ENCODE data around the gene GPR153. TPM values are rescaled to one million over a fixed set of nuclear protein-coding genes. Genes with fewer than 3 reads are reported as not detected.
A peak's percentile ranks its signal among the peaks of the same experiment; 100 is the strongest.

The GPR153 gene
- total RNA-seq, 5 donors from 2014 or later (not counting 1 experiment from before 2014, with no cell fraction given): 0.35 to 2.7 (median 0.72) TPM

DNA sequence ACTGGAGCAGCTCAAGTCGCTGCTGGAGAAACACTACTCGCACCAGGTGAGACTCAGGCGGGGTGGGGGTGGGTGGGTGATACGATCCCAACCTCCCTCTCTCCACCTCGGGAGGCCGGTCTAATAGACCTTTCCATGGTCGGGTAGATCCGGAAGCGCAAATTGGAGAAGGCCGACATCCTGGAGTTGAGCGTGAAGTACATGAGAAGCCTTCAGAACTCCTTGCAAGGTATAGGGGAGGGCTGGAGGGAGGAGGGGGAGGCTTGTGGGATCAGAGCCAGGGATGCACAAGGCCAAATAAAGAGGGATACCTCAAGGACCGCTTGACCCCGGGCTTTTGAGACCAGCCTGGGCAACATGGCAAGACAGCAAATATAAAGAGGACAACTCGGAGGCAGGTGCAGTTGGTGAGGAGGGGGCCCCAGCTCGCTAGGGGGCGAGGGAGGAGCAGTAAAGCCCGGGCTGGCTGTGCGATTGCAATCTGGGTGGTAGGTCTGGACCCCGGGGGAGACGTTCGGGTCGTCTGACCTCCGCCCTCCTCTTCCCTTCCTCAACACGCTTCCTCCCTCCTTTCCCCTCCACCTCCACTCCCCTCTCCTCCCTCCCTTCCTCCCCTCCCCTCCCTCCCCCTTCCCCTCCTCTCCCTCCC is 16.4 kb downstream of the GPR153 start:
- no peak overlapping the region for H3K27ac ChIP-seq (ENCODE audit: low read length)
- H3K4me3 ChIP-seq (ENCODE audit: control insufficient read depth in 1 of 2, extremely low read depth in 1 of 2, low read length in 1 of 2): no peak overlapping the region
- Mint-ChIP-seq H3K27me3 (peaks cover 36 to 68% of the 10 kb centered on the region in 2 donors), H3K27ac (no peak overlapping the region), H3K4me1 (peaks cover 13 to 21% (median 13%) of the 10 kb centered on the region in 3 donors), H3K4me3 (peak overlapping the region in 1 of 3 donors; percentile 37), H3K9me3 (no peaks in the 10 kb centered on the region), H3K36me3 (no peaks in the 10 kb centered on the region)
- no peaks in the 10 kb centered on the region for H3K36me3 ChIP-seq (ENCODE audit: control insufficient read depth in 2 of 2, extremely low read depth in 1 of 2, insufficient read depth in 1 of 2, low read length in 1 of 2)
- POLR2A ChIA-PET: interaction anchor here in 1 of 2 donors (0.7 kb wide), 1 partner anchor 336 kb away, joined by 5 read pairs; no protein-coding TSS in a partner anchor
- H3K4me1 ChIP-seq (ENCODE audit: control insufficient read depth in 1 of 2, extremely low read depth in 1 of 2, insufficient read depth in 2 of 2, low read length in 2 of 2): peaks cover 3 to 38% of the 10 kb centered on the region in 2 experiments
- no peak for ATAC-seq (replicated peaks in 1 of 4)
- no peak for DNase-seq
- no peaks in the 10 kb centered on the region for H3K9me3 ChIP-seq
- WGBS (ENCODE audit: insufficient coverage): 5% methylated on average over 9 of the region's 24 CpGs
- peaks cover 21 to 89% of the 10 kb centered on the region in 2 experiments for H3K27me3 ChIP-seq (replicated peaks in 1 of 2; ENCODE audit: control insufficient read depth in 2 of 2, extremely low read depth in 1 of 2, insufficient read depth in 2 of 2, low read length in 1 of 2)
- CTCF ChIA-PET: interaction anchor here (0.6 to 0.7 kb wide), 4 partner anchors 9 to 672 kb away, joined by 3 to 9 read pairs (median 4); partner anchors contain the start of gene ICMT (in 1 of the 2)

DNA sequence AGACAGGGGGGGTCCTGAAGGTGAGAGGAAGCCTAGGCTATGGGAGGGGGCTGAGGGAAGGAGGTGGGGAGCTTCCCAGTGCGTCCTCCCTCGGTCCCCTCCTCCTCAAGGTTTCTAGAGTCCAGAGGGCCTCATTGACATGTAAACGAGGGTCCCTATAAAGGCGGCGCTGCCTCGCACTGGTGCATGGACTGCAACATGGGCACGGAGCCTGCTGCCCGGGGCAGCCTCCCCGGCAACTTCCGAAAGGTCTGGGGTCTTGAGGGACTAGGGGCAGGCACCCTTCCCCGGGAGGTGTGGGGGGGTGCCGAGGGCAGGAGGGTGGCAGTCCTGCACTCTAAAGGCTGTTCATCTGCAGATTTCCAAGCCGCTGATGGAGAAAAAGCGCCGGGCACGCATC is 16.9 kb downstream of the GPR153 start, which contains the start of gene HES3:
Gene HES3, plus strand, starts transcription at position 187 of the 400 bp plus-strand sequence. Its CDS starts 187 bp downstream, at position 374.
- 15% methylated on average over 9 of the region's 16 CpGs for WGBS (ENCODE audit: insufficient coverage)
- H3K4me3 Mint-ChIP-seq: peak within 1 kb of the TSS in 1 of 3 donors; percentile 37

DNA sequence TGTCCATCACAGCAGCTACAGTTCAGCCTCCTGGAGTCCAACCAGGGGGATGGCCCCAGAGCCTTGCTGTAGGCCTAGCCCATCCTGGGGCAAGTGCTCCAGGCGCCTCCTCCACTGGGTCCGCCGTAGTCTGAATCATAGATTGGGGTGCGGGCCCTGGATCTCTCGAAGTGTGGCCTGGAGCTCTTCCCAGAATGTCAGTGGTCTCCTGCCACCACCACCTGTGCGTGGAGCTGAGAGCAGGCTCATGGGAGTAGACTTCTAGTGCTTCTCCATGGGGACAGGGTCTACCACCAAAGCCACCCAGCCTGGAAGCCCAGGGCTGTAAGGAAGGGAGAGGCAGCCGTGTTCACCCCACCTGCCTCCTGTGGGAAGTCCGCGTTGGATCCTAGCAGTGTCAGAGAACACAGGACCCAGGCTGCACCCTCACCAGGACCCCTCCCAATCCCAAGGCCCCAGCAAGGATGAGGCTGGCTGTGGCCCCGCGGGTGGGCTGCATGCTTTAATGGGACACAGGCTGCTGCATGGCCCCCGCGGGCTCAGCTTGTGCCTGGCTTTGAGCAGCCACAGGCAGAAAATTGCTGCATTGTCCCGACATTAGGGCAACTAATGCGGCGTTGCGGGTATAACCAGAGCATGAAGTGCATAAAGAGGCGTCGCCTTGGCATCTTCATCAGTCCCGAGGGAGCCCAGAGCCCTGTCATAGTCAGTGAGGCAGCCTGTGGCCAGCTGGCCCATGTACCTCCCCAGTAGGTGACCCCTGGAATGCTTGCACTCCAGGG is 17.7 kb downstream of the GPR153 start:
- Mint-ChIP-seq H3K27ac (no peak overlapping the region), H3K4me1 (peaks cover 12 to 18% (median 13%) of the 10 kb centered on the region in 3 donors), H3K27me3 (peaks cover 41 to 70% of the 10 kb centered on the region in 2 donors), H3K4me3 (peak overlapping the region in 1 of 3 donors; percentile 23), H3K36me3 (no peaks in the 10 kb centered on the region), H3K9me3 (no peaks in the 10 kb centered on the region)
- no peak overlapping the region for H3K4me3 ChIP-seq (ENCODE audit: control insufficient read depth in 1 of 2, extremely low read depth in 1 of 2, low read length in 1 of 2)
- ATAC-seq (replicated peaks in 1 of 4): no peak
- ChIA-PET POLR2A (interaction anchor here in 1 of 2 donors (0.6 kb wide), 1 partner anchor 188 kb away, joined by 7 read pairs; no protein-coding TSS in a partner anchor), CTCF (interaction anchor here in 1 of 2 donors (0.7 kb wide), 1 partner anchor 13 kb away, joined by 3 read pairs; no protein-coding TSS in a partner anchor)
- H3K36me3 ChIP-seq (ENCODE audit: control insufficient read depth in 2 of 2, extremely low read depth in 1 of 2, insufficient read depth in 1 of 2, low read length in 1 of 2): no peaks in the 10 kb centered on the region
- H3K27me3 ChIP-seq (replicated peaks in 1 of 2; ENCODE audit: control insufficient read depth in 2 of 2, extremely low read depth in 1 of 2, insufficient read depth in 2 of 2, low read length in 1 of 2): peaks cover 18 to 91% of the 10 kb centered on the region in 2 experiments
- DNase-seq: no peak
- WGBS (ENCODE audit: insufficient coverage): 28% methylated on average over 18 of the region's 20 CpGs
- no peaks in the 10 kb centered on the region for H3K9me3 ChIP-seq
- H3K27ac ChIP-seq (ENCODE audit: low read length): no peak overlapping the region
- peaks cover 3 to 33% of the 10 kb centered on the region in 2 experiments for H3K4me1 ChIP-seq (ENCODE audit: control insufficient read depth in 1 of 2, extremely low read depth in 1 of 2, insufficient read depth in 2 of 2, low read length in 2 of 2)

More for the DNA sequence above, 16.9 kb downstream of the GPR153 start, which contains the start of gene HES3:
- Histone ChIP-seq H3K27me3 (replicated peaks in 1 of 2; ENCODE audit: control insufficient read depth in 2 of 2, extremely low read depth in 1 of 2, insufficient read depth in 2 of 2, low read length in 1 of 2) (peaks cover 23 to 92% of the 10 kb centered on the region in 2 experiments), H3K36me3 (ENCODE audit: control insufficient read depth in 2 of 2, extremely low read depth in 1 of 2, insufficient read depth in 1 of 2, low read length in 1 of 2) (no peaks in the 10 kb centered on the region), H3K27ac (ENCODE audit: low read length) (no peak within 1 kb of the TSS), H3K4me1 (ENCODE audit: control insufficient read depth in 1 of 2, extremely low read depth in 1 of 2, insufficient read depth in 2 of 2, low read length in 2 of 2) (peaks cover 3 to 37% of the 10 kb centered on the region in 2 experiments), H3K9me3 (no peaks in the 10 kb centered on the region), H3K4me3 (ENCODE audit: control insufficient read depth in 1 of 2, extremely low read depth in 1 of 2, low read length in 1 of 2) (no peak within 1 kb of the TSS)
- peaks cover 13 to 21% (median 13%) of the 10 kb centered on the region in 3 donors for H3K4me1 Mint-ChIP-seq
- H3K36me3 Mint-ChIP-seq: no peaks in the 10 kb centered on the region
- ChIA-PET POLR2A (interaction anchor here in 1 of 2 donors (0.7 kb wide), 1 partner anchor 337 kb away, joined by 5 read pairs; no protein-coding TSS in a partner anchor), CTCF (interaction anchor here in 1 of 2 donors (0.7 kb wide), 2 partner anchors 13 to 673 kb away, joined by 3 to 4 read pairs; no protein-coding TSS in a partner anchor)
- H3K27ac Mint-ChIP-seq: no peak within 1 kb of the TSS
- no peaks in the 10 kb centered on the region for H3K9me3 Mint-ChIP-seq
- H3K27me3 Mint-ChIP-seq: peaks cover 41 to 73% of the 10 kb centered on the region in 2 donors
- no peak for ATAC-seq (replicated peaks in 1 of 4)
- no peak for DNase-seq

DNA sequence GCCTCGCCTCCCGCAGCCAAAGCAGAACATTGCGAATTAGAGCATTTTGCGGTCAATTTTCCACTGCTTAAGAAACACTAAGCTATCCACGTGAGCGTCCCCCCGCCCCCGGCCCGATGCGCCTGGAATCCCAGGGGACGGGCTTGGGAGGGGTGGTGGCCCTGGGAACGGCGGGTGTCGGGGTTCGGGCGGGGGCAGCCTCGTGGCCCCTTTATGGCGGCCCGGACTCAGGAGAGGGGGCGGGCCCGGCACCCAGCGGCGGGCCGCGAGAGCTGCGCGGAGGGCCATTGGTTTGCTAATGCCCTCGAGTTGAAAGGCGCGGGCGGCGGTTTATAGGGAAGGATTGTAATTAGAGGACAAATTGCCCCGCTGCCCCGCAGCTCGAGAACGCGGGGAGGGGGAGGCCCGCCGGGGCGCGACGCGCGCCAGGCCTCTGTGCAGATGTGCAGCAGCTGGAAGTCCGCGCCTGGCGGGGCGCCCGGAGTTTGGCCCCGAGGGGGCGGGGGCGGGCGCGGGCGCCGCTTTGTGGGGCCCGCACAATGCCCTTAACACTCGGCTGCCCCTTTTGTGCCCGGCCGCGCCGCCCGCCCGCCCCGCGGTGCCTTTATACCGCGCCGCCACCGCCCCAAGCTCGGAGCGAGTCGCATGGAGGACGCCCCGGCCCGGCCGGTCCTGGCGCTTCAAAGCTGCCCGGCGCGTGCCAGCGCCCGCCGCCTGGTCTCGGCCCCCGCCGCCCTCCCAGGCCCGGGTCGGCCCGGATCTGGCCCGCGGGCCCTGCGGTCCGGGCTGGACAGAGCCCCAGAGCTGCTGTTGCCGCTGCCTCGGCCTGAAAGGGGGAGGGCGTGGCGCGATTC is 18.8 kb downstream of the GPR153 start:
- CTCF ChIA-PET: interaction anchor here in 1 of 2 donors (0.8 kb wide), 1 partner anchor 201 kb away, joined by 6 read pairs; no protein-coding TSS in a partner anchor
- H3K9me3 ChIP-seq: no peaks in the 10 kb centered on the region
- no peaks in the 10 kb centered on the region for H3K9me3 Mint-ChIP-seq
- 1% methylated on average over 87 of the region's 99 CpGs for WGBS (ENCODE audit: insufficient coverage)
- DNase-seq (no peak), ATAC-seq (replicated peaks in 1 of 4) (no peak)
- no peaks in the 10 kb centered on the region for H3K36me3 ChIP-seq (ENCODE audit: control insufficient read depth in 2 of 2, extremely low read depth in 1 of 2, insufficient read depth in 1 of 2, low read length in 1 of 2)
- H3K4me1 Mint-ChIP-seq: peaks cover 12 to 17% (median 13%) of the 10 kb centered on the region in 3 donors
- no peak overlapping the region for H3K4me3 Mint-ChIP-seq
- no peak overlapping the region for H3K27ac ChIP-seq (ENCODE audit: low read length)
- H3K4me3 ChIP-seq (ENCODE audit: control insufficient read depth in 1 of 2, extremely low read depth in 1 of 2, low read length in 1 of 2): no peak overlapping the region
- peaks cover 18 to 86% of the 10 kb centered on the region in 2 experiments for H3K27me3 ChIP-seq (replicated peaks in 1 of 2; ENCODE audit: control insufficient read depth in 2 of 2, extremely low read depth in 1 of 2, insufficient read depth in 2 of 2, low read length in 1 of 2)
- H3K27ac Mint-ChIP-seq: no peak overlapping the region
- H3K36me3 Mint-ChIP-seq: no peaks in the 10 kb centered on the region
- POLR2A ChIA-PET: no interaction called here
- H3K4me1 ChIP-seq (ENCODE audit: control insufficient read depth in 1 of 2, extremely low read depth in 1 of 2, insufficient read depth in 2 of 2, low read length in 2 of 2): peaks cover 3 to 33% of the 10 kb centered on the region in 2 experiments
- peaks cover 38 to 62% of the 10 kb centered on the region in 2 donors for H3K27me3 Mint-ChIP-seq

DNA sequence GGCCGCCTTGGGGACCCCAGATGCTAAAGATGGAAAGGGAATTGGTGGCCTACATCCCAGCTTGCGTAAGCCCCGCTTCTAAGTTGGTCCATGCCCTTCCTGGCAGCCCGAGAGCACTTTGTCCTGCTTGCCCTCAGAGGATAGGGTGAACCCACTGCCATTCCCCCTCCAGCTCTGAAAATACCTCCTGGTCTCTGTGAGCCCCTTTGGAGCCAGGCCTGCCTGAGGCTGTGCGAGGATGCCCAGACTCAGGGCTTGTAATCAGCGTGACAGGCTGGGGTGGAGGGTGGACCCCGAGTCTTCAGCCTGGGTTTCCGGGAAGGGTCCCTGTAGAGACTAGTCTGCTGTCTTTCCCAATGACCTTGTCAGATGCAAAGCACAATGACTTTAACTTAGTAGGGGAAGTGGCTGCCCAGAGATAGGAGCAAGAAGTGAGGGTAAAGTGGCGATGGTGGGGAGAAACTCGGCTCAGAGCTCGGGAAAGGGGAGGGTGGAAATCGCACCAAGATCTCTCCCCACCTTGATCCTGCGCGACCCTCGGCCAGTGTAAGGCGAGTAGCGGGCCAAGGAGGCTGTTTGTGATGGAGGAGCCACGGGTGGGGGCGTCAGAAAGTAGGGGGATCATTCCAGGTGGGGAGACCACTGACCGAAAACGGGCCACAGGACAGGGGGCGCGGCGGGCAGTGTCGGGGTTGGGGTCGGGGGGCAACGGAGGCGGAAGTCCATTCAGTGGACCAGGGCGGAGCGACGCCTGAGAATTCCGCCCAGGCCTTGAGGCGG is 19.6 kb downstream of the GPR153 start:
- Histone ChIP-seq H3K4me1 (ENCODE audit: control insufficient read depth in 1 of 2, extremely low read depth in 1 of 2, insufficient read depth in 2 of 2, low read length in 2 of 2) (peaks cover 3 to 28% of the 10 kb centered on the region in 2 experiments), H3K4me3 (ENCODE audit: control insufficient read depth in 1 of 2, extremely low read depth in 1 of 2, low read length in 1 of 2) (no peak overlapping the region), H3K36me3 (ENCODE audit: control insufficient read depth in 2 of 2, extremely low read depth in 1 of 2, insufficient read depth in 1 of 2, low read length in 1 of 2) (no peaks in the 10 kb centered on the region), H3K9me3 (no peaks in the 10 kb centered on the region), H3K27ac (ENCODE audit: low read length) (no peak overlapping the region), H3K27me3 (replicated peaks in 1 of 2; ENCODE audit: control insufficient read depth in 2 of 2, extremely low read depth in 1 of 2, insufficient read depth in 2 of 2, low read length in 1 of 2) (peaks cover 18 to 78% of the 10 kb centered on the region in 2 experiments)
- peak overlapping the region in 1 of 3 donors; percentile 42 for H3K4me3 Mint-ChIP-seq
- H3K4me1 Mint-ChIP-seq: peaks cover 5 to 10% (median 8%) of the 10 kb centered on the region in 3 donors
- H3K27me3 Mint-ChIP-seq: peaks cover 32 to 54% of the 10 kb centered on the region in 2 donors
- 15% methylated on average over 28 of the region's 33 CpGs for WGBS (ENCODE audit: insufficient coverage)
- ChIA-PET POLR2A (no interaction called here), CTCF (no interaction called here)
- H3K36me3 Mint-ChIP-seq: no peaks in the 10 kb centered on the region
- DNase-seq (no peak), ATAC-seq (replicated peaks in 1 of 4) (no peak)
- no peak overlapping the region for H3K27ac Mint-ChIP-seq
- H3K9me3 Mint-ChIP-seq: no peaks in the 10 kb centered on the region

Measured in T-cell (primary cell).